Osteoblast (primary cell): ENCODE results near the gene NR3C2. TPM values are rescaled to one million over a fixed set of nuclear protein-coding genes. Genes with fewer than 3 reads are reported as not detected.

ENCODE experiments used
- DNase-seq: peaks from one replicate; pipeline ENCODE4 v3.0.0; 2011; ENCODE audit warnings: low spot score, mixed read lengths; ENCODE audit not compliant: insufficient read length; ENCODE audit errors: missing footprints
- H2AFZ ChIP-seq: 2 replicates; pipeline ENCODE4 v1.6.0; 2011; ENCODE audit warnings: mild to moderate bottlenecking, low read length
- H3K27ac ChIP-seq: 2 replicates; pipeline ENCODE4 v1.5.1; 2011; ENCODE audit warnings: mild to moderate bottlenecking, low read depth, low read length, moderate library complexity
- H3K27me3 ChIP-seq: 2 replicates; pipeline ENCODE4 v1.6.0; 2012; ENCODE audit warnings: mild to moderate bottlenecking, control low read depth, inconsistent platforms, low read length, moderate library complexity; ENCODE audit not compliant: insufficient read depth
- H3K36me3 ChIP-seq: 2 replicates; pipeline ENCODE4 v1.5.1; 2011; ENCODE audit warnings: mild to moderate bottlenecking, low read length, control low read depth, moderate library complexity; ENCODE audit not compliant: insufficient read depth
- H3K4me1 ChIP-seq: 2 replicates; pipeline ENCODE4 v1.5.1; 2011; ENCODE audit warnings: mild to moderate bottlenecking, low read length, control low read depth, moderate library complexity; ENCODE audit not compliant: insufficient read depth
- H3K4me2 ChIP-seq: 2 replicates; pipeline ENCODE4 v1.6.0; 2011; ENCODE audit warnings: mild to moderate bottlenecking, low read length; ENCODE audit not compliant: insufficient read depth
- H3K4me3 ChIP-seq: fragments of 200-600 bp; sonication (generic); 3 replicates; pipeline ENCODE4 v1.5.1; 2012; ENCODE audit warnings: mild to moderate bottlenecking, low read length, inconsistent platforms; ENCODE audit not compliant: insufficient read depth
- H3K79me2 ChIP-seq: 2 replicates; pipeline ENCODE4 v1.6.0; 2012; ENCODE audit warnings: mild to moderate bottlenecking, low read length, control low read depth, inconsistent platforms; ENCODE audit not compliant: insufficient read depth
- H3K9me3 ChIP-seq: 2 replicates; pipeline ENCODE4 v1.5.1; 2011; ENCODE audit warnings: low read depth, low read length, control low read depth
- H4K20me1 ChIP-seq: 2 replicates; pipeline ENCODE4 v1.6.0; 2012; ENCODE audit warnings: mild to moderate bottlenecking, low read length, control low read depth; ENCODE audit not compliant: insufficient read depth
- CTCF ChIP-seq: IDR thresholded peaks from 2 replicates; pipeline ENCODE4 v1.5.1; 2011; ENCODE audit warnings: mild to moderate bottlenecking, low read depth, low read length, moderate library complexity; ENCODE audit errors: extremely low read depth
- total RNA-seq: library from RNA; depleted of rRNA; stranded (reverse); fragments of >200 nt; gene quantifications from 2 replicates; pipeline ENCODE4 v1.2.3, GENCODE V29; 2012

Gene NR3C2
- total RNA-seq, 1 donor = 0.72 TPM

GRCh38 chr4:148109216-148109615 is 333.0 kb downstream of the NR3C2 start:
- H3K27ac ChIP-seq = no peak overlapping the region
- H3K4me2 ChIP-seq = no peak overlapping the region
- H3K4me3 ChIP-seq = no peak overlapping the region
- H3K27me3 ChIP-seq = no peaks in the 10 kb centered on the region
- no peaks in the 10 kb centered on the region for H3K36me3 ChIP-seq
- H4K20me1 ChIP-seq = no peaks in the 10 kb centered on the region
- TF ChIP-seq CTCF = no peak
- H3K9me3 ChIP-seq = no peaks in the 10 kb centered on the region
- no peak overlapping the region for H2AFZ ChIP-seq
- H3K79me2 ChIP-seq = no peaks in the 10 kb centered on the region
- H3K4me1 ChIP-seq = peaks cover 3% of the 10 kb centered on the region
- no peak for DNase-seq

DNA sequence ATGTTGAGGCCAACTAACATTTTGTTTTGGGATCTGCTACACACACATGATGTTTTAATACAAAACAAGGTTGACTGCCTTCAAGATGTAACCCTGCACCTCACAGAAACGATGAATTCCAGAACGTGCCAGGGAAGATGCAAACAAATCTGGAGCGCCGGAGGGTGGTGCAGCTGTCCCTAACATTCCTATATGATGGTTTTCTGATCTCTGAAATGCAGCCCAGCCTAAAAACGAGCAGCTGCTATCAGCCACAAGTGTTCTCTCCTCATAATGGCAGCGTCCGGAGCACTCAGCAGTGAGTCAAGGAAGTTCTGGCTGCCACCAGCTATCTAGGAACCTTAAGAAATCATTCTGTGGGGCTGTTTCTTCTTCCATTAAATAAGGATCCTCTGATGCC is 333.4 kb downstream of the NR3C2 start:
- TF ChIP-seq CTCF = no peak
- H3K27ac ChIP-seq = no peak overlapping the region

GRCh38 chr4:148103597-148104355 is 338.4 kb downstream of the NR3C2 start:
- Histone ChIP-seq H3K4me1 (no peaks in the 10 kb centered on the region), H3K27me3 (no peaks in the 10 kb centered on the region), H3K36me3 (no peaks in the 10 kb centered on the region), H3K4me2 (no peak overlapping the region), H3K9me3 (no peaks in the 10 kb centered on the region), H2AFZ (no peak overlapping the region), H4K20me1 (no peaks in the 10 kb centered on the region), H3K79me2 (no peaks in the 10 kb centered on the region), H3K27ac (no peak overlapping the region), H3K4me3 (no peak overlapping the region)
- no peak for TF ChIP-seq CTCF
- no peak for DNase-seq

More for the DNA sequence above, 333.4 kb downstream of the NR3C2 start:
- no peak for DNase-seq
- Histone ChIP-seq H2AFZ (no peak overlapping the region), H3K4me3 (no peak overlapping the region), H3K27me3 (no peaks in the 10 kb centered on the region), H3K4me2 (no peak overlapping the region), H3K79me2 (no peaks in the 10 kb centered on the region), H4K20me1 (no peaks in the 10 kb centered on the region), H3K9me3 (no peaks in the 10 kb centered on the region), H3K4me1 (peaks cover 3% of the 10 kb centered on the region), H3K36me3 (no peaks in the 10 kb centered on the region)

GRCh38 chr4:148101790-148102189 is 340.4 kb downstream of the NR3C2 start:
- no peak overlapping the region for H2AFZ ChIP-seq
- H3K27ac ChIP-seq = no peak overlapping the region

More at GRCh38 chr4:148101790-148102189, 340.4 kb downstream of the NR3C2 start:
- Histone ChIP-seq H3K9me3 (no peaks in the 10 kb centered on the region), H3K27me3 (no peaks in the 10 kb centered on the region), H3K79me2 (no peaks in the 10 kb centered on the region), H4K20me1 (no peaks in the 10 kb centered on the region), H3K4me3 (no peak overlapping the region), H3K36me3 (no peaks in the 10 kb centered on the region), H3K4me1 (no peaks in the 10 kb centered on the region), H3K4me2 (no peak overlapping the region)
- no peak for DNase-seq
- no peak for TF ChIP-seq CTCF
